ENCODE results near the gene MSRB3.

DNA sequence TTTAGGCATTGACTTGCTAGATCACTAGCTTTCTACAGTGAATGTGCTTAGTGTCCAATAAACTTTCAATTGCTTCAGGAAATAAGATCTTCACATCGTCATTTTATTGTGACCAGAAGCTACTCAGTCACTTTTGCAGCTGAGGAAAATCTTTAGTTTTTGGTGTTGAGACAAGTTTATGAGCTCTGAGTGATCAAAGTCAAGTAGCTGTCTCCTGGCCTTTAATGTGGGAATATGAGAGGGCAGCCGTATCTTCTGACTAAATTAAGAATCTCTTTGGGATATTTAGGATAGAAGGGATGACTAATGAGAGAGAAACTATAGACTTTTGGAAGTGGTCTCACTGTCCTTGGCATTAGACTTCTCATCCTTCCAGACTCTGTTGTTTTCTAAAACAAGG is 21.6 kb downstream of the MSRB3 start:
- TF ChIP-seq CTCF (IDR thresholded peaks at IDR 0.05; ENCODE audit: poor library complexity), result no peak
- TF ChIP-seq EZH2 (IDR thresholded peaks at IDR 0.05; ENCODE audit: borderline replicate concordance), result no peak
- no peak for TF ChIP-seq EZH2phosphoT487 (IDR thresholded peaks at IDR 0.05; ENCODE audit: low read depth, severe bottlenecking, unreplicated experiment)

Data from hepatocyte (in vitro differentiated cells).